MM.1S (cell line): ENCODE data around the gene LIMS2.

Experiments
- EZH2phosphoT487 ChIP-seq: fragments of 300-600 bp; sonication (generic); IDR thresholded peaks from 2 replicates; pipeline ENCODE4 v1.6.1; 2018; ENCODE audit warnings: antibody characterized with exemption, low read length
- TF ChIP-seq, protein P1 (sequence below): fragments of 300-600 bp; sonication (generic); IDR thresholded peaks from 2 replicates; pipeline ENCODE4 v1.5.1; 2016; ENCODE audit warnings: antibody characterized with exemption, low read length, mixed read lengths

DNA sequence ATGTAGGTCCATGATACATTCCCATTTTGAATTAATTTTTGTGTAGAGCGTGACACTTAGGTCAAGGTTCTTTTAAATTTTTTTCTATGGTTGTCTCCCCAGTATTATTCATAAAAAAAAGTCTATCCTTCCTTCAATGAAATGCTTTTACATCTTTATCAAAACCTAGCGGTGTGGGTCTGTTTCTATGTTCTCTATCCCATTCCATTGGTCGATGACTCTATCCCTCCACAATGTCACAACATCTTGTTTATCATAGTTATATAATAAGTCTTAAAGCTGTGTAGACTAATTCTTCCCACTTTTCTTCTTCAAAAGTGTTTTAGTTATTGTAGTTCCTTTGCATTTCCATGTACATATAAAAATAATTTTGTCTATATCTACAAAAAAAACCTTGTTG, 76.6 kb downstream of the LIMS2 start:
- TF ChIP-seq, protein P1, sequence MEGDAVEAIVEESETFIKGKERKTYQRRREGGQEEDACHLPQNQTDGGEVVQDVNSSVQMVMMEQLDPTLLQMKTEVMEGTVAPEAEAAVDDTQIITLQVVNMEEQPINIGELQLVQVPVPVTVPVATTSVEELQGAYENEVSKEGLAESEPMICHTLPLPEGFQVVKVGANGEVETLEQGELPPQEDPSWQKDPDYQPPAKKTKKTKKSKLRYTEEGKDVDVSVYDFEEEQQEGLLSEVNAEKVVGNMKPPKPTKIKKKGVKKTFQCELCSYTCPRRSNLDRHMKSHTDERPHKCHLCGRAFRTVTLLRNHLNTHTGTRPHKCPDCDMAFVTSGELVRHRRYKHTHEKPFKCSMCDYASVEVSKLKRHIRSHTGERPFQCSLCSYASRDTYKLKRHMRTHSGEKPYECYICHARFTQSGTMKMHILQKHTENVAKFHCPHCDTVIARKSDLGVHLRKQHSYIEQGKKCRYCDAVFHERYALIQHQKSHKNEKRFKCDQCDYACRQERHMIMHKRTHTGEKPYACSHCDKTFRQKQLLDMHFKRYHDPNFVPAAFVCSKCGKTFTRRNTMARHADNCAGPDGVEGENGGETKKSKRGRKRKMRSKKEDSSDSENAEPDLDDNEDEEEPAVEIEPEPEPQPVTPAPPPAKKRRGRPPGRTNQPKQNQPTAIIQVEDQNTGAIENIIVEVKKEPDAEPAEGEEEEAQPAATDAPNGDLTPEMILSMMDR: no peak
- TF ChIP-seq EZH2phosphoT487: no peak
